Measurements from ENCODE around the gene CARM1. TPM values are rescaled to one million over a fixed set of nuclear protein-coding genes. Genes with fewer than 3 reads are reported as not detected.

Gene CARM1
- polyA plus RNA-seq, 1 experiment: 33.7 TPM

DNA sequence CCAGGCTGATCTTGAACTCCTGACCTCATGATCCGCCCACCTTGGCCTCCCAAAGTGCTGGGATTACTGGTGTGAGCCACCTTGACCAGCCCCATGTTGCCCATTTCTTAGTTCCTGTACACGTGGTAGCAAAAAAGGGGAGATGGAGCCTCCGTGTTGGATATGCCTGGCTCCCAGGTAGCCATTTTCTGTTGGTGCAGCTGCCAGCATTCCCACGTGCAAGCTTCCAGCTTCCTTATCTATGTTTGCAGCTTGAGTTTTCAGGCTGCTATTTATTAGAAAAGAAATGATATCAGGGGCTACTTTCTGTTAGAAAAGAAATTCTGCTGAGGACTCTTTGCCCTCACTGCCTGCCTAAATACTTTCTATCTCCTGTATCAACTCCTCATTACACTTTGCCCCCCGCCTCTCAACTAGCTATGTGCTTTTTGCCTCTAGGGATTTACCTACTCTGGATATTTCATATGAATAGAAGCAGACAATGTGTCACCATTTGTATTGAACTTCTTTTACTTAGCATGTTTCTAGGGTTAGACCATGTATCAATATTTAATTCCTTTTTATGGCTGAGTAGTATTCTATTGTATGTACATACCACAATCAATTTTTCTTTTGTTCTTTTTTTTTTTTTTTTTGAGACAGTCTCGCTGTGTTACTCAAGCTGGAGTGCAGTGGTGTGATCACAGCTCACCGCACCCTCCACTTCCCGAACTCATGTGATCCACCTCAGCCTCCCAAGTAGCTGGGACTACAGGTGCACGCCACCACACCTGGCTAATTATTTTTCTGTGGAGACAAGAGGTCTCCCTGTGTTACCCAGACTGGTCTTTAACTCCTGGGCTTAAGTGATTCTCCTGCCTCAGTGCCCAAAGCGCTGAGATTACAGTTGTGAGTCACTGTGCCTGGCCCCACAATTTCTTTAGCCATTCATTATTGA, 32.0 kb upstream of the CARM1 start:
- CTCF ChIA-PET: interaction anchor here (0.5 to 6.5 kb wide), 4 partner anchors 15 to 589 kb away, joined by 3 to 26 read pairs (median 5); no protein-coding TSS in a partner anchor
- no peak for TF ChIP-seq CTCF (IDR thresholded peaks at IDR 0.05; ENCODE audit: insufficient read depth, low read depth, low read length)
- no peak for DNase-seq (ENCODE audit: low read depth)
- Histone ChIP-seq H3K27me3 (ENCODE audit: control insufficient read depth, insufficient read depth, low read length) (no peaks in the 10 kb centered on the region), H3K36me3 (ENCODE audit: control insufficient read depth, insufficient read depth, low read length) (no peaks in the 10 kb centered on the region), H3K4me3 (ENCODE audit: low read depth, low read length) (no peak overlapping the region)
- POLR2A ChIA-PET: no interaction called here

- 0 out of 2 replicates have a peak, but pooled peaks cover 1% of the 10 kb centered on the region for H3K27me3 ChIP-seq (ENCODE audit: control insufficient read depth, insufficient read depth, low read length)
- no peaks in the 10 kb centered on the region for H3K36me3 ChIP-seq (ENCODE audit: control insufficient read depth, insufficient read depth, low read length)
- DNase-seq (ENCODE audit: low read depth): no peak
- ChIA-PET POLR2A (no interaction called here), CTCF (interaction anchor here (0.7 to 6.5 kb wide), 5 partner anchors 11 to 125 kb away, joined by 3 to 26 read pairs (median 6); partner anchors contain the start of gene DNM2)
- no peak overlapping the region for H3K4me3 ChIP-seq (ENCODE audit: low read depth, low read length)
- TF ChIP-seq CTCF (IDR thresholded peaks at IDR 0.05; ENCODE audit: insufficient read depth, low read depth, low read length): no peak
These were observed 28.6 kb upstream of the CARM1 start for GRCh38 chr19:10842788-10843187.

DNA sequence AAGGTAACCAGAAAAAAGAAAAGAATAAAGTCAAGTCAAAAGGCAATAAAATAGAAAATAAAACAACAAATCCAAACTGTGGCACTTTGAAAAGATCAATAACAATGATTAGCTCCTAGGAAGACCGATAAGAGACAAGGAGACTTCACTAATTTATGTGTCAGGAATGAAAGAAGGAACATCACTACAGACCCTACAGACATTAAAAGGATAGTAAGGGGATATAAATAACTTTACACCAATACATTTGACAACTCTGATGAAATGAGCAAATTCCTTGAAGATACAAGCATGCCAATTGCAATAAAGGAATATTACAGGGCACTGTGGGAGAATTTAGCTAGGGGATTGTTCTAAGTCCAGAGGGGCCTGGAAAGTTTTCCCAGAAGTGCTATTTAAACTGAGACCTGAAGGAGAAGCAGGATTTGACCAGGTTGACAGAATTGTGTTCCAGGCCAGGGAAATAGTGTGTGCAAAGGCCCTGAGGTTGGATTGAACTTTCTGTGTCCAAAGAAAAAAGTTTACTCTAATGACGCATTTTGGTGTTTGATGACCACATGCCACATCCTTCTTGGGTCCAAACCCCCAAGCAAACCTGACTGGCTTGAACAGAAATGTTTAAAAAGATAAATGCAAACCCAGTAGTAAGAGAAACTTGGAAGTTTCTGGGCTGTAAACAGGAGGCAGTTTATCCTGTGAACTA, 24.7 kb upstream of the CARM1 start:
- DNase-seq (ENCODE audit: low read depth): no peak
- Histone ChIP-seq H3K27me3 (ENCODE audit: control insufficient read depth, insufficient read depth, low read length) (peaks cover 8% of the 10 kb centered on the region; the same call in 1 of the 2 replicates), H3K36me3 (ENCODE audit: control insufficient read depth, insufficient read depth, low read length) (no peaks in the 10 kb centered on the region), H3K4me3 (ENCODE audit: low read depth, low read length) (no peak overlapping the region)
- no peak for TF ChIP-seq CTCF (IDR thresholded peaks at IDR 0.05; ENCODE audit: insufficient read depth, low read depth, low read length)
- ChIA-PET POLR2A (interaction anchor here (0.6 kb wide), 1 partner anchor 8 kb away, joined by 9 read pairs; no protein-coding TSS in a partner anchor), CTCF (interaction anchor here (1.0 to 2.7 kb wide), 5 partner anchors 8 to 129 kb away, joined by 3 to 10 read pairs (median 4); partner anchors contain the start of genes DNM2 and TMED1)

DNA sequence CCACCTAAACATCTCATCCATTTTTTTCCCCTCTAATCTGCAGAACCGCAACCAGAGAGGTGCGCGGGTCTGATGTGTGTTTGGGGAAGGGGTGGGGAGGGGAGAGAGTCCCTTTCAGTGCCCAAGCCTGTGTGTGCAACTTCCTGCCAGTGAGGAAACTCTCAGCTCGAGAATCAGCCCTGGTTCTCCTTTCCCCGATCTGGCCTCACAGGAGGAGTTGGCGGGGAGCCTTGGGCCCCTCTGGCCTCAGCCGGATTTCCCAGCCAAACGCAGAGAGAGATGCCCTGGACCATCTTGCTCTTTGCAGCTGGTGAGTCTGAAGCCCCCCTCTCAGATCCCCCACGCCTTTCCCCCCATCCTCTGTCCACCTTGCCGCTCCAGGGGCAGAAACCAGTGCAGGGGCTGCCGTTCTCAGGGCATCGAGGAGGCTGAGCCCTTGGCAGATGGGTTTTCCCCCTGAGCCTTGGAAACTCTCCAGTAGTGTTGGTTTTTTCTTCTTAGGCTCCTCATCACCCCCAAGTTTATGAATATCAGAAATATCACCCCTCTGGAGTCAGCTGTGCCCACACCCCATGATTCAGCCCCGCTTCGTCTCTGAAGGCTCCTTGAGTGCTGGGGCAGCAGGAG, 23.0 kb upstream of the CARM1 start, which contains the start of gene C19orf38:
TSS of gene C19orf38 (plus strand) at position 186 of the 627 bp plus-strand sequence. CDS start at position 280, 94 bp downstream.
- CTCF ChIA-PET: interaction anchor here (0.7 to 1.0 kb wide), 3 partner anchors 10 to 246 kb away, joined by 3 to 4 read pairs (median 3); no protein-coding TSS in a partner anchor
- Histone ChIP-seq H3K36me3 (ENCODE audit: control insufficient read depth, insufficient read depth, low read length) (no peaks in the 10 kb centered on the region), H3K4me3 (ENCODE audit: low read depth, low read length) (no peak within 1 kb of the TSS), H3K27me3 (ENCODE audit: control insufficient read depth, insufficient read depth, low read length) (peaks cover 8% of the 10 kb centered on the region; the same call in 1 of the 2 replicates)
- no peak for DNase-seq (ENCODE audit: low read depth)
- POLR2A ChIA-PET: no interaction called here
- TF ChIP-seq CTCF (IDR thresholded peaks at IDR 0.05; ENCODE audit: insufficient read depth, low read depth, low read length): no peak
